HG03469 (cell line): ENCODE results near the gene ITGA7.

Source experiments
- ATAC-seq: cut with Tn5 transposase; IDR thresholded peaks from one replicate; pipeline ENCODE4 v1.9.1; 2021; ENCODE audit warnings: mild to moderate bottlenecking, moderate library complexity, moderate number of reproducible peaks; ENCODE audit not compliant: unreplicated experiment

The ITGA7 gene

DNA sequence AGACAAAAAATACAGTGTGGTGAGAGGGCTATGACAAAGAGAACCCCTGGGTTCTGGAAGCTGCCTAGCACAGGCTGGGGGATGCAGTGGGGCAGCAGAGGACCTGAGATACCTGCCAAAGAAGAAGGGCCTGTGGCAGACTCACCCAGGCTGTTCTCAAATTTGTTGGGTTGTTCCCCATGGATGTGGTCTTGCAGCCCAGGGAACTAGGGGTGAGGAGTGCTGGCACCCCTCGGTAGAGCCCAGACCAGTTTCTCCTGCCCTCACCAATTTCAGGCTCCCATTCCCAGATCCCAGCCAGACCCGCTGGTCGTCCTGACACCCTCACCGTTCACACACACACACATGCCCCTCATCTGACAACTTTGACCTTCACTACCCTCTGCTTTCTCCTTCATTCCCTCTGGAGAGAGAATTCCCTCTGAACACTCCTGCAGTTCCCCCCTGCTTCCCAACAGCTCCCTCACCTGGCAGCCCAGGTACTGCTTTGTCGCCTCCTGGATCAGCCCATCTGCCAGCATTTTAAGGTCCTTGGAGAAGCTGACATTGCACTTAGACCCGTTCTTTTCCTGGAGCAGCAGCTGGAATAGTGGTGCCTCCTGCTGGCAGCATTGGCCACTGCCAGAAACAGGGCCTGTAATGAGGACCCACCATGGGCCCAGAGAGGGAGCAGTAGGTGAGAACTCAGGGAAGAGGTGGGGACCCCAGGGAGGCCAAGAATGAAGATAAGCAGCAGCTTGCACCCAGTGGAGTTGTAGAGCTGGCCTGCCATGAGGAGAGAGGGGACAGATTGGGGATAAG is 29.3 kb upstream of the ITGA7 start:
- ATAC-seq, result no peak

DNA sequence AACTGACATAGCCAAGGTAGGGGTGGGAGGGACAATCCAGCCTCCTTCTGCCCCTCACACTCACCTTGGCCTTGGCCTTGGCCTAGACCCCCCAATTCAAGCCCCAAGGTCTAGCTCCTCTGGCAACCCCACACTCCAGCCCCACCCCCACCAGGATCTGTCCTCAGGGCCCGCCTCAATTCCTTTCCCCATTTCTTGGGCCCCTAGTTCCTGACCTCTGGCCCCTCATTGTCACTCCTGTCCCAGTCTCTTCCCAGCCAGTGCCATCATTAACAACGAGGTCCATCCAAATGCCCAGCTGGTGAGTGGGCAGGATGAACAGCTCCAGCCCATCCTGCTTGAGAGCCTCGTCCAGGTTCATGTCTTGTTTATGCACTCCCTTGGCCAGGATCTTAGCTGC is 28.4 kb upstream of the ITGA7 start:
- no peak for ATAC-seq

DNA sequence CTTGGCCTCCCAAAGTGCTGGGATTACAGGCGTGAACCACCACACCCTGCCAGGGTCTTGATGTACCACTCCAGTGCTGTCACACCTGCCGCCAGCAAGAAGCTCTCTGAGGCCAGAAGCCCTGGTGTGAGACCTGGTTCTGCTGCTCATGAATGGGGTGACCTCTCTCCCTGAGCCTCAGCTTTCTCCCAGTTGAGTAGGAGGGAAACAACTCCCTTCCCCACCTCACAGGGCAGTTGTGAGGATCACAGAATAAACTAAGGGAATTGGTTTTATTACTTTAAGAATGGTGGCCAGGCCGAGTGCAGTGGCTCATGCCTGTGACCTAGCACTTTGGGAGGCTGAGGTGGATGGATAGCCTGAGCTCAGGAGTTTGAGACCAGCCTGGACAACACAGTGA is 26.9 kb upstream of the ITGA7 start:
- no peak for ATAC-seq

DNA sequence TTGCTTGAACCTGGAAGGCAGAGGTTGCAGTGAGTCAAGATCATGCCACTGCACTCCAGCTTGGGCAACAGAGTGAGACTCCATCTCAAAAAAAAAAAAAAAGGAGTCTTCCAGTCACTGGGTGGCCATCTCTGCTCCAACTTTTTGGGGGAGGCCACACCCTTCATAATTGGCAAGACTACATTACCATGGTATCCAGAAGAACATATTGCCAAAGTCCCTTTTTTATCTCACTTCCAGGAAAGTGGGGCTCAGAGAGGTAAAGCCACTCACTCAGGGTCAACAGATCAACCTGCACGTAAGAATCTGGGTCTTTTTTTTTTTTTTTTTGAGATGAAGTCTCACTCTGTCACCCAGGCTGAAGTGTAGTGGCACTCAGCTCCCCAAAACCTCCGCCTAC is 26.2 kb upstream of the ITGA7 start:
- no peak for ATAC-seq

DNA sequence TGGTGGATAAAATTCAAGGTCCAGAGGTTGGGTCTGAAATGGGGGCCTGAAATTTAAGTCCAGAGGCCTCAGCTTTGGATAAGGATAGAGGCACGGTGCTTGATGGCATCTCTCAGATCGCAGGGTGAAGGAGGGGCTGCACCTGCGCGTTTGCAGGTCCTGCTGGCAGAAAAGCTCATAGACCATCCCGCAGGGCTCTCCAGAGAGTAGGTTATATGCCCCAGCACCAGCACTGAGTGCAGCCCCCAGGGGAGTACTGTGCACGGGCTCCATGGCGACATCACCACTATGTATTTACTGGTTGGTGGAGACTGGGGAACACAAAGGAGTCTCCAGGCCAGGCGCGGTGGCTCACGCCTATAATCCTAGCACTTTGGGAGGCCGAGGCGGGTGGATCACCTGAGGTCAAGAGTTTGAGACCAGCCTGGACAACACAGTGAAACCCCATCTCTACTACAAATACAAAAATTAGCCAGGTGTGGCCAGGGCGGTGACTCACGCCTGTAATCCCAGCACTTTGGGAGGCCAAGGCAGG is 25.4 kb upstream of the ITGA7 start:
- ATAC-seq, result no peak

DNA sequence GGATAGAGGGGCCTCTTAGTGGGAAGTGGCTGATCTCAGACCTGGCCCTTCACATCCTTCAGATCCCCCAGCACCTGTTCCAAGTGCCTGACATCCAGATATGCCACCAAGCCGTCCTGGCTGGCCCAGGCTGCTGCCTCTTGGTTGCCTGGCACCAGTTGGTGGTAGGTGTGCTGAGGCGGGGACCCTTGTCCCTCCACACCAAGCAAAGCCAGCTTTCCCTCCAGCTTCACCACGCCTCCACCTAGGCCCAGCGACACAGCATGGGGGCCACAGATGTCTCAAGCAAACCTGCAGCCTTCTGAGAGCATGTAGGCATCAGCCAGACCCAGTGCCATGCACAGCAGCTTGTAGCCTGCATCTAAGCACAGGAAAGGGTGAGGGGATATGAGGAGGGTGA is 24.6 kb upstream of the ITGA7 start:
- ATAC-seq, result no peak

DNA sequence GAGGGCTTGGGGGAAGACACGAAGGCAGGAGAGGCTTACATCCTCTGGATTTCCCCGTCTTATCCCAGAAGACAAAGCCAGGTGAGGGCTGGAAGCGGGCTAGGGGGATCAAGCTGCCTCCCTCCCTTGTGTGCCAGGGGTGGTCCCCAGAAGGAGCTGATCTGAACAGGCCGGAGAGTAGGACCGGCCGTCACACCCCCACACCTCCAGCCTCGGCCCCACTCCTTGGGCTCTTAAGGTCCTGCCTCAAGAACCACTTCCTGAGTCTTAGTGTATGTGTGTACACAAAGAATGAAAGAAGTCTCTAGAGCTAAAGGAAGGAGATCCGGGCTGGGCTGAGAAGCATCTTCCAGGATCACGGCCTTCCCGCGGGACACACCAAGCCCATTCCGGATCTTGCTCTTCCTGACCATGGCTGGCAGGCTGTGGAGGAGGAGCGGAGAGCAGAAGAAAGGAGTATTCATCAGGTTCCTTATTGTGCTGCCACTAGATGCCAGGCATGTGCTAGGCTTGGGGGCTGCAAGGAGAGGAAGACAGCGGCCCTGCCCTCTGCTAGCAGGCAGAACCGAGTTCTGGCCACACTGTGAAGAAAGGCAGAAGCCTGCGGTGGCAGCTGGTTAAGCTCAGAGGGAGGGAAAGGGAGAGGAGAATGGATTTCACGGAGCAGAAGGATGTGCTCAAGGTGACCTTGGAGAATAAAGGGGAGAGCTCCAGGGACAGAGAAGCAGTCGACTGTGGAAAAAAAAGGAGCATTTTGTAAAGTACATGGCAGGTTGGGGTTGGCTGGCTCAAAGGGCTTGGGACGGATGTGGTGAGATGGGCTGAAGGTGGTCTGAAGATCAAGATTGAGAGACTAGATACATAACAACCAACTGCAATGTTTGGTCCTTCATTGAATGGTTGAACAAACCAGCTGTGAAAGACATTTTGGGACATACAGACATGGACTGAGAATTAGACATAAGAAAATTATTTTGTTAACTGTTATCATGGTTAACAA is 22.4 kb upstream of the ITGA7 start:
- peak; percentile 23 for ATAC-seq

DNA sequence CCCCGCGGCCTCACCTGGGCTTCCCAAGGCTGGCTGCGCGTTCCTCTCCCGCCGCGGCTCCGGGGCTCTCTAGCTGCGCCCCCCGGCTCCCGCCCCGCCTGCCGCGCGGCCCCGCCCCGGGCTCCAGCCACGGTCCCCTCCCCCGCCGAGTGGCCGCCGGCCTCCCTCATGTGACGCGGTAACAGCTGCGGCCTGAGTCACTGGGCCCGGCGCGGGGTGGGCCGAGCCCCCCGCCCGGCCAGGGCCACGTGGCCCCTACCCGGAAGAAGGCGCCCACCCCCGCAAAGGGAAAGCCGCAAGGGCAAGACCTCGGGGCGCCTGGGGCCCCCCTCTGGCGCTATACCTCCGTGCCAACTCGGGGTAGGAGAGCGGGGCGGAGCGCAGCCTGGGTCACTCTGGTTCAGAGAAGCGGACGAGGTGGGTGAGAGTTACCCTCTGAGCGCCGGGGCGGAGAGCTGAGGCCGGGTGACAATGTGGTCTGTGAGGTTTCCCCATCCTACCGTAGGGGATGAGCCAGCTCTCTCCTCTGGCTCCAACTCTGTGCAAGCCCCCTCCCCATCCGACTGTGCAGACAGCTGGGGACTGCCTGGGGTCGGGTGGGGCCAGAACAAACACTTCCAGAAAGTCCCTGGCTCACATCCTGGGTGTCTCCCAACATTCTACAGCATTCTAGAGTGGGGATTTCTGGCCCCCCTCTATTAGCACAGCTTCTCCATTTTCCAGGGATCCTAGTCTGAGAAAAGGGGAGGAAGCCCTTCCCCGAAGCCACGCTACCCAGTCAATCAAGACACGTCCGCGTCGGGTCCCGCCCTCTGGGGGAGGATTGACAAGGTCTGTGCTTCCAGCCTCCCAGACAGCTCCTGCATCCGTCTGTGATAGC is 21.5 kb upstream of the ITGA7 start, which contains the start of gene CD63:
CD63 (minus strand) TSS at position 71 of the 880 bp plus-strand sequence. CDS start 668 bp downstream, outside the sequence.
- ATAC-seq, result peak; percentile 38

DNA sequence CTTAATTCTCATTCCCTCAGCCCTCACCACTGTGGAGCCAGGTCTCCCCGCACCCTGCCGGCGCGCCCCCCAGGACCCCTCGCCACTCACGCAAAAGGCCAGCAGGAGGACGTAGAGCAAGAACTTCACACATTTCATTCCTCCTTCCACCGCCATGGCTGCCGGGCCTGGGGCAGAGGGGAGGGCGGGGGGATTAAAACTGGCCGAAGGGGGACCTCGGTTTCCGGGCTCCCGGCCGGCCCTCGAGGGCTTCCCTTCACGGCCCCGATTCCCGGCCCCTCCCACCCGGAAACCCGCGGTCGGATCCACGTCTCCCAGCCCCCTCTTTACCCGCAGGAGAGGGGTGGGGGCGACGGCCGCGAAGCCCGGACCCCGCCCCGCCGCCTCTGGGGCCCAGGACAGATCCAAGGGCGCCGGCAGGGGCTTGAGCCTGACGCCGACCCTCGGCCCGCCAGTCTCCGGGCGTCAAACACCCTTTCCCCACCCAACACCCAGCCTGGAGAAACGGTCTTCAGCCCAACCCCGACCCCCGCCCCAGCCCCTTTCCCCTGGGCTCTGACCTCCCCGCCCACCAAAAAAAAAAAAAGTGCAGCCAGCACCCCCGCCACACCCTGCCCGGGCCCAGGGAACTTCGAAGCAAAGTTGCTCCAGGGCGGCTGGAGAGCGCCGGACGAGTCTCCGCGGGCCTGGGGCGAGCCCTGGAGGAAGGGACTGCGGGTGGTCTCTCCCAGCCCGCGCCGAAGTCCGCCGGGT is 20.7 kb upstream of the ITGA7 start:
- no peak for ATAC-seq

DNA sequence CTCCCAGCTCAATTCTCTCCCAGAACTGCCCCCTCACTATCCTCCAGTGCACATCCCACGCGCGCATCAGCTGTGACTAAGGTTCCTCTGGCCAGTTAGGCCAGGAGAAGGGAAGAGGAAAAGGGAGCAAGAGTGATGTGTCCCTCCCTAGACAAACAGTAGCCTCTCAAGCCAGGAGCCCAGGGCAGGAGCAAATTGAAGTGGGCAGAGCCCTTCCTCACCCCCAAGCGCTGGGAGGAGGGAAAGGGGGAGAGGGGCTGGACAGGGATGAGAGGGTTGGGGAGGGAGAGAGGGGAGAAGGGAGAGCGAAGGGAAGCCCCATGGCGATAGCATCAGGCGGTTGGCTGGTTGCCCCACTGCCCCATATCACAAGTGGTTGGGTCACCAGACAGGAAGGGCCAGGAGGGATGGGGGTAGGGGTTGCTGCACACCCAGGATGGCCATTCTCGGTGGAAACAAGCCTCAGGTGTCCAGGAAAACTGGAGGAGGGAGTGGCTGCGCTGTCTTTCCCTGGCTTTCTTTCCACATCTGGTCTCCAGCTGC is 20.0 kb upstream of the ITGA7 start:
- no peak for ATAC-seq

DNA sequence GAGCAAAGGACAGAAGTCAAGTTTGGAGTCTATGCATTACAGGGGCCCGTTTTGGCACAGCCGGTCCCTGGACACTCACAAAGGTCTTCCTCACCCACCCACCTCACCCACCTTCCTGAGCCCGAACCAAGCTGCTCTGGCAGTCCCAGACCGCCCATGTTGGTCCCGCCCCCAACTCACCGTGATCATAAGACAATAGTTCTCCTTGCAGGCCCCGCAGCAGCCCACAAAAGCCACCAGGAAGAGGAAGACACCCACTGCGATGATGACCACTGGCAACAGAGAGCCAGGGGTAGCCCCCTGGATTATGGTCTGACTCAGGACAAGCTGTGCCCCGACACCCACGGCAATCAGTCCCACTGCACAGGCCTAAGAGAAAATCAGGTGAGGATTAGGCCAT is 19.3 kb upstream of the ITGA7 start:
- no peak for ATAC-seq

DNA sequence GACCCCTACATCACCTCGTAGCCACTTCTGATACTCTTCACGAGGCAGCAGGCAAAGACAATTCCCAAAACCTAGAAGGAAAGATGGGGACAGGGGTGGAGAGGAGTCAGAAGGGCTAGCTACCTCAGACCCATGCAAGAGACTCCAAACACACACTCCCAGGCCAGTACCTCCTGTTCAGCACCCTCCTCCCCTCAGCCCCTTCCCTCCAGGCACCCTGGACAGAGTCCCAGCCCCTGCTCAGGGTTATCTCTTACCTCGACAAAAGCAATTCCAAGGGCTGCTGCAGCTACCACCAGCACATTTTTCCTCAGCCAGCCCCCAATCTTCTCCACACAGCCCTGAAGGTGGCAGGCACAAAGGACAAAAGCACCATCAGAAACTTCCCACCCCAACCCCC is 17.9 kb upstream of the ITGA7 start:
- no peak for ATAC-seq

DNA sequence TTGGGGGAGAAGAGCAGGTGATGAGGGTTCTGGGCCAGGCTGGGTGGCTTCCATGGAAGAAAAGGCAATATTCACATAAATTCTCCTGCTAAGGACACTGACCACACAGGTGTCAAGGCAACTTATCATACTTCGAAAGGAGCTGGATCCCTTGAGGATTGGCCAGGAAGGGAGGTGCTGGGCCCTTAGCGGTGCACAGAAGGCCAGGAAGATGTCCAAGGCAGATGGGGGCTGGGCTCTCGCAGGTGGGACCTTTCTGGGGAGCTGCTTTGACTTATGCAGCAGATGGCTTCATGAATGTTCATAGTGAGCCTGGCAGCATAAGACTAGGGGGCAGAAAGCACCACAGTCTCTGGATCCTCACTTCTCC is 17.2 kb upstream of the ITGA7 start:
- no peak for ATAC-seq

DNA sequence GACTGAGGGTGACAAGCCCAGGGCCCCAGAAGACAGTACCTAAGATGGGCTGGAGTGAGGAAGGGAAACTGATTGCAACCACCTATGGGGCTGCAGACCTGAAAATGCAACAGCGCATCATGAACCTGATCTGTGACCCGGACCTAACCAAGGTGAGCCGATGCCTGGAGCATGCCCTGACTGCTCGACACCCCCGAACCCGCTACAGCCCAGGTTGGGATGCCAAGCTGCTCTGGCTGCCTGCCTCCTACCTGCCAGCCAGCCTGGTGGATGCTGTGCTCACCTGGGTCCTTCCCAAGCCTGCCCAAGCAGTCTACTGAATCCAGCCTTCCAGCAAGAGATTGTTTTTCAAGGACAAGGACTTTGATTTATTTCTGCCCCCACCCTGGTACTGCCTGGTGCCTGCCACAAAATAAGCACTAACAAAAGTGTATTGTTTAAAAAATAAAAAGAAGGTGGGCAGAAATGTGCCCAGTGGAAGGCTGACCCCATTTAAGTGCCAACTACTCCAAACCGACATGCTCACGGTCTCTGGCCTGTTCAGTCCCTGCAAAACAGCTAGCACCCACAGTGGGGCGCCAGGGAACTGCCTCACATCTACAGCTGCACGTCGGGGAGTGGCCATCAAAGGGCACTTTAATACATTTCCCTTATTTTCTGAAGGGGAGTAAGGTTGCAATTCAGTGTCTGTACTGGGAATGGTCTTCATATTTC is 16.7 kb upstream of the ITGA7 start:
- no peak for ATAC-seq

DNA sequence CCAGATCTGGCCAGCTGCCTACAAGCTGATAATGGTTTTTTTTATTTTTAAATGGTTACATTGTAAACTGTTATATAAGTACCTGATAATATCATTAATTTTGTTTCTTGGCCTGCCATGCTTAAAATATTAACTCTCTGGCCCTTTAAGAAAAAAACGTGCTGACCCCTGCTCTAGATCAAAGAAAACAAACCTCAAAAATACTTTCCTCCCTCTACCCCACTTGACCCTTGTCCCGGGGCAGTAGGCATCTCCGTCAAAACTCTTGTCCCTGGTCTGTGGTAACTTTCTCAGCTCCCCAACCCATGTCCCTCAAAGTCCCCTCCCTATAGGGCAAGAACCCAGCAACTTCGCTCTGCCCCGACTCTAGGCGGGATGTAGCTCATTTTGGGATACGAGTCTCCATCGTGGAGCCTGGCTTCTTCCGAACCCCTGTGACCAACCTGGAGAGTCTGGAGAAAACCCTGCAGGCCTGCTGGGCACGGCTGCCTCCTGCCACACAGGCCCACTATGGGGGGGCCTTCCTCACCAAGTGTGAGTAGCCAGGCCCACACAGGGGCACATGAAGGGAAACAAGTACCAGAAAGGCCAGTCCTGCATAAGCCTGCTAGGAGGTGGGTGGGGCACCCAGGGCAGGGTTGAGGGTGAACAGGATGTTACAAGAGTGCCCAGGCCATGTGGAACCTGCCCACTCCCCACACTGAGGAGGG is 16.0 kb upstream of the ITGA7 start:
- no peak for ATAC-seq

DNA sequence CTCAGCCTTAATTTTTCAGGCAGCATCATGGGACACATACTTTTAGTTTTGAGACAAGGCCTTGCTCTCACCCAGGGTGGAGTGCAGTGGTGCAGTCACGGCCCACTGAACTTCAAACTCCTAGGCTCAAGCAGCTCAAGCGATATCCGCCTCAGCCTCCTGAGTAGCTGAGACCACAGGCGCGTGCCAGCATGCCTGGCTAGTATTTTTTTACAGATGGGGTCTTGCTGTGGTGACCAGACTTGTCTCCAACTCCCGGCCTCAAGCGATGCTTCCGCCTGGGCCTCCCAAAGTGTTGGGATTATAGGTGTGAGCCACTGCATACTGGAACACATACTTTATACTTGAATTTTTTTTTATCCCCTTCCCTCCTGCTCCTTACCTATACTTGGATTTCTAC is 15.2 kb upstream of the ITGA7 start:
- no peak for ATAC-seq

DNA sequence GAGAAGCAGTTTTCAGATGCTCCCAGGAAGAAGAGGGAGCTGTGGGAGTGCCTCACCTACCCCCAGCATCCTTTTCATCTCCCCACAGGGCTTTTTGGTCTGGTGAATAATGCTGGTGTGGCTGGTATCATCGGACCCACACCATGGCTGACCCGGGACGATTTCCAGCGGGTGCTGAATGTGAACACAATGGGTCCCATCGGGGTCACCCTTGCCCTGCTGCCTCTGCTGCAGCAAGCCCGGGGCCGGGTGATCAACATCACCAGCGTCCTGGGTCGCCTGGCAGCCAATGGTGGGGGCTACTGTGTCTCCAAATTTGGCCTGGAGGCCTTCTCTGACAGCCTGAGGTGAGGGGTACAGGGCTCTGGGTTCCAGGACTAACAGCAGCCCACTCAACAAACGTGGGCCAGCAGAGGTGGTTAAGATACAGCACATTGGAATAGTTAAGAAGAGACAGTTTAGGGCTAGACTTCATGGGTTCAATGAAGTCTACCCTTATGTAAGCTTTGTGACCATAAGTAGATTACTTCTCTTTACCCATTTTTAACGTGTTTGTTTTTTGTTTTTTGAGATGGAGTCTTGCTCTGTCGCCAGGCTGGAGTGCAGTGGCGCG is 14.0 kb upstream of the ITGA7 start:
- no peak for ATAC-seq

DNA sequence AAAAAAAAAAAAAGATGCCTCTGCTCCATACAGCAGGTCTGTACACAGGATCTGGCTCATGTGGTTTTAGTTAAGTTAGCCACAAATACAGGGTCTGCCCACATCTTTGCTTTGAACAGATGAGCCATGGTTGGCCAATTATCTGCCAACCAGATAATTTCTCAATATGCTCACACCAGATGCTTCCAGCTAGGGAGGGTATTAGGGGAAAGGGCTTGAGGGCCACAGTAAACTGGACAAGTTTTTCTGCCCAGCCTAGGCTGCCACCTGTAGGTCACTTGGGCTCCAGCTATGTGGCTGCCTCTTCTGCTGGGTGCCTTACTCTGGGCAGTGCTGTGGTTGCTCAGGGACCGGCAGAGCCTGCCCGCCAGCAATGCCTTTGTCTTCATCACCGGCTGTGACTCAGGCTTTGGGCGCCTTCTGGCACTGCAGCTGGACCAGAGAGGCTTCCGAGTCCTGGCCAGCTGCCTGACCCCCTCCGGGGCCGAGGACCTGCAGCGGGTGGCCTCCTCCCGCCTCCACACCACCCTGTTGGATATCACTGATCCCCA is 13.3 kb upstream of the ITGA7 start:
- no peak for ATAC-seq
